ENCODE measurements around the gene PCED1B.
"Not testable (repeated sequence)": the region's sequence is repeated elsewhere in the genome, so short reads cannot be mapped to it uniquely, and the experiment has no call there.

DNA sequence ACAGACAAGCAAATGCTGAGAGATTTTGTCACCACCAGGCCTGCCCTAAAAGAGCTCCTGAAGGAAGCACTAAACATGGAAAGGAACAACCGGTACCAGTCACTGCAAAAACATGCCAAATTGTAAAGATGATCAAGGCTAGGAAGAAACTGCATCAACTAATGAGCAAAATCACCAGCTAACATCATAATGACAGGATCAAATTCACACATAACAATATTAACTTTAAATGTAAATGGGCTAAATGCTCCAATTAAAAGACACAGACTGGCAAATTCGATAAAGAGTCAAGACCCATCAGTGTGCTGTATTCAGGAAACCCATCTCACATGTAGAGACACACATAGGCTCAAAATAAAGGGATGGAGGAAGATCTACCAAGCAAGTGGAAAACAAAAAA is 20.8 kb upstream of the PCED1B start:
- TF ChIP-seq, protein P1, sequence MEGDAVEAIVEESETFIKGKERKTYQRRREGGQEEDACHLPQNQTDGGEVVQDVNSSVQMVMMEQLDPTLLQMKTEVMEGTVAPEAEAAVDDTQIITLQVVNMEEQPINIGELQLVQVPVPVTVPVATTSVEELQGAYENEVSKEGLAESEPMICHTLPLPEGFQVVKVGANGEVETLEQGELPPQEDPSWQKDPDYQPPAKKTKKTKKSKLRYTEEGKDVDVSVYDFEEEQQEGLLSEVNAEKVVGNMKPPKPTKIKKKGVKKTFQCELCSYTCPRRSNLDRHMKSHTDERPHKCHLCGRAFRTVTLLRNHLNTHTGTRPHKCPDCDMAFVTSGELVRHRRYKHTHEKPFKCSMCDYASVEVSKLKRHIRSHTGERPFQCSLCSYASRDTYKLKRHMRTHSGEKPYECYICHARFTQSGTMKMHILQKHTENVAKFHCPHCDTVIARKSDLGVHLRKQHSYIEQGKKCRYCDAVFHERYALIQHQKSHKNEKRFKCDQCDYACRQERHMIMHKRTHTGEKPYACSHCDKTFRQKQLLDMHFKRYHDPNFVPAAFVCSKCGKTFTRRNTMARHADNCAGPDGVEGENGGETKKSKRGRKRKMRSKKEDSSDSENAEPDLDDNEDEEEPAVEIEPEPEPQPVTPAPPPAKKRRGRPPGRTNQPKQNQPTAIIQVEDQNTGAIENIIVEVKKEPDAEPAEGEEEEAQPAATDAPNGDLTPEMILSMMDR (IDR thresholded peaks at IDR 0.05), result not testable (repeated sequence)
- not testable (repeated sequence) for TF ChIP-seq POLR2A (IDR thresholded peaks at IDR 0.05)
